GM19035 (cell line): ENCODE measurements around the gene GPR4.

Source experiments
- ATAC-seq: cut with Tn5 transposase; IDR thresholded peaks from one replicate; pipeline ENCODE4 v1.9.1; 2021; ENCODE audit not compliant: unreplicated experiment

Gene GPR4

DNA sequence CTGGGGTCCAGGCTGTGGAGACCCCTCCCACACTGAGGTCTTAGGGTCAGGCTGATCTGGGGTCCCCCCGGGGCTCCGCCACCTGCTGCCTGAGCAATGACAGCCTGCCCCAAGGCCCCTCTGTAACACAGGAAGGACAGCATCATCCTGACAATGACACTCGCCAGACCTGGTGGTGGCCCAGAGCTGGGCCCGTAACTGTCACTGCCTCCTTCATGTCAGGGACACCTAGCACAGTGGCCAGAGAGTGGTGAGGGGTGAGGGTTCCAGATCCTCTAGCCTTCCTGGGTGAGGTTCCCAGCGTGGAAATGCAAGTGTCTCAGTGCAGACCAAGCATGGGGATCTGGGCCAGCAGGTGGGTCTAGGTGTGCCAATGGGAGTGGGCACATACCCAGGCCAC, 45.2 kb downstream of the GPR4 start:
- no peak for ATAC-seq

DNA sequence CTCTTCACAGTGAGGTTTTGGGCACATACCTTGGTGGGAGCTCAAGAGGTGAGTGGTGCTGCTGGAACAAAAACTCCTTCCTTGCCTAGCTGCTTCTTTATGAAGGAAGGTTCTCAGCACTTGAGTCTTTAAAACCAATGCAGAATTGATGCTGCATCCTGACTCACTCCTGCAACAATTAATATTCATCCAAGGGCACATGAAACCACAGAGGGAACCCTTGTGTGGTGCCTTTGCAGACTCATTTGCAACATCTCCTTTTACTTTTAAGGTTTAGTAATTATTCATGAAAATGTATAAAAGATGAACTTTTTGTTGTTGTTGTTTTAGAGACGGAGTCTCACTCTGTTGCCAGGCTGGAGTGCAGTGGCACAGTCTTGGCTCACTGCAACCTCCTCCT, 47.5 kb downstream of the GPR4 start:
- no peak for ATAC-seq

GRCh38 chr19:45553464-45553863, 48.5 kb downstream of the GPR4 start:
- no peak for ATAC-seq

- no peak for ATAC-seq
These were observed 53.9 kb downstream of the GPR4 start for GRCh38 chr19:45547965-45548609.

DNA sequence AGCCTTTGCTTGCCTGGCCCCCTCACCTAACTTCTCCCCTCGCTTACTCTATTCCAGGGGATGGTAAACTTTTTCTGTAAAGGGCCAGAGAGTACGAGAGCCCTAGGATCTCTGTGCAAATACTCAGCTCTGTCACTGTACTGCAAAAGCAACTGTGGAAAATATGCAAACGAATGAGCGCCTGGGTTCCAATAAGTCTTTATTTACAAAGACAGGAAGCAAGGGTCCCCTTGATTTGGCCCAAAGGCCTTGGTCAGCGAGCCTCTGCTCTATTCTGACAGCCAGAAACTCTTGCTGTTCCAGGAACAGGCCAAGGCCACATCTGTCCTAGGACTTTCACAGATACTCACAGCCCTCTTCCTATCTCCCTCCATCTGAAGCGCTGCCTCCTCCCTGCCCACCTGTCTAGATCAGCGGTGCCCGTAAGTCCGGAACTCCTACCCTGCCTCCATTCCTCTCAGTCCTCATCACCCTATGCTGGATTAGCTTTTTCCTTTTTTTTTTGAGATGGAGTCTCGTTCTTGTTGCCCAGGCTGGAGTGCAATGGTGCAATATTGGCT, 54.7 kb downstream of the GPR4 start:
- ATAC-seq: no peak

DNA sequence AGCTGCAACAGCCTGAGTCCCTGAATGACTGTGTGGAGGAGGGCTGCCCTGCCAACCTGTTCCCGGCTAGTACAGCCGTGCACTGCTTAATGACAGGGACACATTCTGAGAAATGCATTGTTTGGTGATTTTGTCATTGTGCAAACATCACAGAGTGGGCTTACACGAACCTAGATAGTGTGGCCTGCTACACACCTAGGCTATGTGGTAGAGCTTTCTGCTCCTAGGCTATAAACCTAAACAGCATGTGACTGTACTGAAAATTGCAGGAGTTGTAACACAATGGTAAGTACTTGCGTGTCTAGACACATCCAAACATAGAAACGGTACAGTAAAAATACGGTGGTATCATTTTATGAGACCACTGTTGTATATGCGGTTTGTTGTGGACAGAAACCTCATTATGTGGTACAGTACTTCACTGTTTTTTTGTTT, 59.8 kb downstream of the GPR4 start:
- no peak for ATAC-seq
